ENCODE results near the gene ACSS3. TPM values are rescaled to one million over a fixed set of nuclear protein-coding genes. Genes with fewer than 3 reads are reported as not detected.
"Not testable (repeated sequence)": the region's sequence is repeated elsewhere in the genome, so short reads cannot be mapped to it uniquely, and the experiment has no call there.

Gene ACSS3
- total RNA-seq, 1 donor from 2014 or later: not detected

DNA sequence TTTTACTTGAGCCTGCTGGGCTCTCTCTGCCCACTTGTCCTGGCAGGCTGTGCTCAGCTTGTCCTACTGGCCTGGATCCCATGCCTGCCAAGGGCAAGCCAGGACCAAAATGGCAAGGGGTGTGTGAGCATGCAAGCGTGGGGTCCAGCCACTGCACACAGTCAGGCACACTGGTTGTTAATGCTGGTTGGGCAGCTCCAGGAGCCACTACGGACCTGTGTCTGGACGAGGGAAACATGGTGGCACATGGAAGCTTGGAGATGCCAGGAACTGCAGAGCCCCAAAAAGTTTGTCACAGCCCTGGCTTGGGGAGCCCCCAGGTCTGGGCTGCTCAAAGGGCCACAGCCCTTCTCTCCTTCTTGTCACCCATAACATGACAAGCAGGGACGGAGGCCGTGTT is 83.8 kb downstream of the ACSS3 start:
- Mint-ChIP-seq H3K4me3 (ENCODE audit: low read depth) (no peak overlapping the region), H3K27ac (no peak overlapping the region), H3K4me1 (ENCODE audit: low read depth) (no peaks in the 10 kb centered on the region), H3K9me3 (peaks cover 4% of the 10 kb centered on the region), H3K36me3 (ENCODE audit: low read depth) (no peaks in the 10 kb centered on the region), H3K27me3 (ENCODE audit: low read depth) (no peaks in the 10 kb centered on the region)
- intact Hi-C loops (cut with micrococcal nuclease): no loop called here
- DNase-seq (ENCODE audit: low spot score): no peak

DNA sequence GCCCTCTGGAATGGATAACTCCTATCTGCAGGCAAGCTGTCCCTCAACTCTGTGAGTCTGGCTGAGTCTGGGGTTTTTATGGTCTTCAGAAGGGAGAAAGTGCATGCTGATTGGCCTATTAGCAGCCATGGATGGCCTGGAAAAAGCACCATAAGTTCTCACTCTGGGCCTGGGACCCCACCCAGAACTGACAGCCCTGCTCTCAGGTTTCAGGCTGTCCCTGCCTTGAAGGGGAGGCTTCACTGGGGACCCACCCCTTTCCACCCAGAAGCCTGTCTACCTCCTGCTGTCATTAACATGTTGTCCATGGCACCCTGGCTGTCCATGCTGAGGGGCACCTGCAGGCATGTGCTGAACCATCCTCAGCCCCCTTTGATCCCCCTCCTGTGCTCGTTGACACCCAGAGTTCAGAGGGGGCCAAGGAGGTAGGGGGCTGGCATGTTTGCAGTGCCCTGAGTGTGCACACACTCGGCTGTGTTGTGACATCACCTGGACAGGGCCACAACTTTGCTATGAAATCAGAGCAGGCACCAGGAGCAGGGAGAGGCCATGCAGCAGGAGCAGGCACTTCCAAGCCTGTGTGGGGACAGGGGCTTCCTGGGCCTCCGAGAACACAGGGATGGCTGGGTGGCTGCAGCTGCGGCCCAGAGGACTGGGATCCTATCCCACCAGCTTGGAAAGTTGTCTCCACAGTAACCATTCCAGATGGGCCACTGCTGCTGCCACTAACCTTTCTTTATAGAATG is 84.7 kb downstream of the ACSS3 start:
- DNase-seq (ENCODE audit: low spot score): no peak
- Mint-ChIP-seq H3K4me1 (ENCODE audit: low read depth) (no peaks in the 10 kb centered on the region), H3K36me3 (ENCODE audit: low read depth) (no peaks in the 10 kb centered on the region), H3K4me3 (ENCODE audit: low read depth) (no peak overlapping the region), H3K27me3 (ENCODE audit: low read depth) (no peaks in the 10 kb centered on the region), H3K9me3 (peaks cover 4% of the 10 kb centered on the region), H3K27ac (no peak overlapping the region)
- intact Hi-C loops (cut with micrococcal nuclease): no loop called here

DNA sequence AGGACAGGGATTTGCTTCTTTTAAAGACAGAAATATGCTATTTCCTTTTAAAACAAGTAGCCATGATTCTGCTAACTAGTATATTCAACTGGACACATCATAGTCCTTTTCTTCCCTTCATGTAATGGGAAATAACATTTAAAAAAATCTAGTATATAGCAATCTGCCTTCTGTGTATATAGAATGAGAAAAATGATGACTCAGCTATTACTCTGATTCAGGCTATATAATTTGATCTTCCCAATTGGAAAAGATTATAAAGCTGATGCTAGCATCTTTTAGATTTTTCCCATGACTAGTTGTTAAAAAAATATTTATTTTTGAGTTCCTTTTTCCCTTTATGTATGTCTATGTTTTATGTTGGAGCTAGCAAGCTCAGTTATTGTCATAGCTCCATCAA is 86.9 kb downstream of the ACSS3 start:
- H3K9me3 Mint-ChIP-seq: peaks cover 9% of the 10 kb centered on the region
- intact Hi-C loops (cut with micrococcal nuclease): no loop called here
- no peak overlapping the region for H3K4me3 Mint-ChIP-seq (ENCODE audit: low read depth)
- H3K27me3 Mint-ChIP-seq (ENCODE audit: low read depth): no peaks in the 10 kb centered on the region
- no peak overlapping the region for H3K27ac Mint-ChIP-seq
- DNase-seq (ENCODE audit: low spot score): no peak
- no peaks in the 10 kb centered on the region for H3K36me3 Mint-ChIP-seq (ENCODE audit: low read depth)
- no peaks in the 10 kb centered on the region for H3K4me1 Mint-ChIP-seq (ENCODE audit: low read depth)

GRCh38 chr12:81166790-81167189 is 88.9 kb downstream of the ACSS3 start:
- no peak overlapping the region for H3K4me3 Mint-ChIP-seq (ENCODE audit: low read depth)
- intact Hi-C loops (cut with micrococcal nuclease): no loop called here
- H3K9me3 Mint-ChIP-seq: peaks cover 9% of the 10 kb centered on the region
- H3K27me3 Mint-ChIP-seq (ENCODE audit: low read depth): no peaks in the 10 kb centered on the region
- no peaks in the 10 kb centered on the region for H3K36me3 Mint-ChIP-seq (ENCODE audit: low read depth)
- H3K27ac Mint-ChIP-seq: no peak overlapping the region
- no peak for DNase-seq (ENCODE audit: low spot score)
- H3K4me1 Mint-ChIP-seq (ENCODE audit: low read depth): no peaks in the 10 kb centered on the region

DNA sequence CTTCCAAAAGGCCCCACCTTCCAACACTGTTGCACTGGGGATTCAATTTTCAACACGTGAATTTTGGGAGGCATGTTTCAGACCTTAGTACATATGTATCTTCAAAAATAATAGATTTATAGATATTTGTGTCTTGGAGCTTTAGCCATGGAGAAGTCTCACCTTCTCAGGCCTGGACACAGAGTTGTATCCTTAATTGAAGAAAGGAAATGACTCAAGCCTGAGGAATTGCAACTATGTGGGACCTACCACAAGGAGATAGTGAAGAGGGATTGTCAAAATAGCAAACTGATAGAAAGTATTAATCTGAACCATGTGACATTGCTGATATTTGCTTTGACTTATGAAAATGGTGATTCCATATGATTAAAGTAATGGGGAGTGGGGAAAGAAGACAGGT is 89.8 kb downstream of the ACSS3 start:
- DNase-seq (ENCODE audit: low spot score): no peak
- H3K36me3 Mint-ChIP-seq (ENCODE audit: low read depth): no peaks in the 10 kb centered on the region
- no peaks in the 10 kb centered on the region for H3K27me3 Mint-ChIP-seq (ENCODE audit: low read depth)
- no peak overlapping the region for H3K27ac Mint-ChIP-seq
- H3K4me3 Mint-ChIP-seq (ENCODE audit: low read depth): no peak overlapping the region
- H3K4me1 Mint-ChIP-seq (ENCODE audit: low read depth): no peaks in the 10 kb centered on the region
- intact Hi-C loops (cut with micrococcal nuclease): no loop called here
- H3K9me3 Mint-ChIP-seq: peaks cover 9% of the 10 kb centered on the region

- Mint-ChIP-seq H3K9me3 (peaks cover 9% of the 10 kb centered on the region), H3K27ac (no peak overlapping the region), H3K4me1 (ENCODE audit: low read depth) (no peaks in the 10 kb centered on the region), H3K4me3 (ENCODE audit: low read depth) (no peak overlapping the region), H3K36me3 (ENCODE audit: low read depth) (no peaks in the 10 kb centered on the region), H3K27me3 (ENCODE audit: low read depth) (no peaks in the 10 kb centered on the region)
- intact Hi-C loops (cut with micrococcal nuclease): no loop called here
- DNase-seq (ENCODE audit: low spot score): no peak
These were observed 90.6 kb downstream of the ACSS3 start for GRCh38 chr12:81168445-81168844.

DNA sequence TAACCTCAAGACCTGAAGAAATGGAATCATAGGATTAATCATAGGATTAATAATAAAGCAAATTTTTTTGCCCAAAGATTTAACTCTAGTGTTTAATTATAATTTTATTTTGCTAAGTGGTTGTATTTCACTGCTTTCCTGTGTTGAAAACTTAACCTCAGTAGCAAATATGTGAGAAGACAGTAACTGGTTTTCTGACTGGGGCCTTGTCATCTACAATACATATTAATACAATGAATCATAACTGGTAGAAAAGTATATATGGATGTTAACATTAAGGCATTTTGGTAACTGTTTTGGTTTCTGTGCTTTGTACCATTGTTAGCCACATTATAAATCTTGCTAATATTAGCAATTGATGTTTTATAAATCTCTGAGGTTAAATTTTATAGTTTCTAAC is 92.2 kb downstream of the ACSS3 start:
- Mint-ChIP-seq H3K36me3 (ENCODE audit: low read depth) (no peaks in the 10 kb centered on the region), H3K4me1 (ENCODE audit: low read depth) (no peaks in the 10 kb centered on the region), H3K4me3 (ENCODE audit: low read depth) (no peak overlapping the region), H3K27me3 (ENCODE audit: low read depth) (no peaks in the 10 kb centered on the region), H3K9me3 (peaks cover 9% of the 10 kb centered on the region), H3K27ac (no peak overlapping the region)
- no peak for DNase-seq (ENCODE audit: low spot score)
- intact Hi-C loops (cut with micrococcal nuclease): no loop called here

DNA sequence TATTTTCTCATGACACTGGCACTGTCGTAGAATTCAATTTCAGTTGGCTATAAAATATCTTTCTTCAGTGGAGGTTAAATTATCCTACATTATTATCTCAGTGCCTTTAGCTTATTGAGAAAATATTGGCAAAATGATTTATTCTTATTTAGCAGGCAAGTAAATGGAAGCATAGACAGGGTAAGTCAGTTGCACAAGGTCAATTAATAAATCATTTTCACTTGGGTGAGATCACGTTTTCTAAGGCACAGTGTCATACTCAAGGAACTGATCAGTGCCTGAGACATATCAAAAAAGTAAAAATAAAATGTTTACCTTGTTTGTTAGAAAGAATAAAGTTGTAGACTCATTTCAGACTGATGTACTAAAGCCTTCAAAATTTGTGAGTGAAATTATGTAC is 95.0 kb downstream of the ACSS3 start:
- Mint-ChIP-seq H3K36me3 (ENCODE audit: low read depth) (no peaks in the 10 kb centered on the region), H3K4me1 (ENCODE audit: low read depth) (no peaks in the 10 kb centered on the region), H3K9me3 (peaks cover 22% of the 10 kb centered on the region), H3K27me3 (ENCODE audit: low read depth) (no peaks in the 10 kb centered on the region), H3K4me3 (ENCODE audit: low read depth) (no peak overlapping the region), H3K27ac (no peak overlapping the region)
- intact Hi-C loops (cut with micrococcal nuclease): no loop called here
- no peak for DNase-seq (ENCODE audit: low spot score)

- Mint-ChIP-seq H3K4me1 (ENCODE audit: low read depth) (no peaks in the 10 kb centered on the region), H3K27ac (no peak overlapping the region), H3K9me3 (peaks cover 23% of the 10 kb centered on the region), H3K36me3 (ENCODE audit: low read depth) (no peaks in the 10 kb centered on the region), H3K27me3 (ENCODE audit: low read depth) (no peaks in the 10 kb centered on the region), H3K4me3 (ENCODE audit: low read depth) (no peak overlapping the region)
- DNase-seq (ENCODE audit: low spot score): no peak
- intact Hi-C loops (cut with micrococcal nuclease): no loop called here
These were observed 96.8 kb downstream of the ACSS3 start for GRCh38 chr12:81174664-81175063.

GRCh38 chr12:81176796-81177195 is 98.9 kb downstream of the ACSS3 start:
- Mint-ChIP-seq H3K36me3 (ENCODE audit: low read depth) (no peaks in the 10 kb centered on the region), H3K4me3 (ENCODE audit: low read depth) (no peak overlapping the region), H3K27me3 (ENCODE audit: low read depth) (no peaks in the 10 kb centered on the region), H3K9me3 (peaks cover 23% of the 10 kb centered on the region), H3K4me1 (ENCODE audit: low read depth) (no peaks in the 10 kb centered on the region), H3K27ac (no peak overlapping the region)
- intact Hi-C loops (cut with micrococcal nuclease): no loop called here
- no peak for DNase-seq (ENCODE audit: low spot score)

DNA sequence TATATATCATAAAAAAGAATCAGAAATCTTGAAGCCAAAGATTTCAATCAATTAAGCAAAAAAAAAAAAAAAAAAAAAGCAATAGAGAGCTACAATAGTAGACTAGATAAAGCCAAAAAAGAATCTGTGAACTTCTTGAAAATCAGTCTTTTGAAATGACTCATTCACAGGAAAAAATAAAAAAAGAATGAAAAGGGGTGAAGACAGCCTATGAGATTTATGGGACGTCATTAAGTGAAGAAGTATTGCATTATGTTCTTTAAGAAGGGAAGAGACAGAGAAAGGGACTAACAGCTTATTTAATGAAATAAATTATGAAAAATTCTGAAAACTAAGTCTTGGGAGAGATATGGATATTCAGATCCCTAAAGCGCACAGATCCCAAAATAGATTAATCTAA is 103.8 kb downstream of the ACSS3 start:
- H3K27me3 Mint-ChIP-seq (ENCODE audit: low read depth): no peaks in the 10 kb centered on the region
- no peak overlapping the region for H3K27ac Mint-ChIP-seq
- no peaks in the 10 kb centered on the region for H3K36me3 Mint-ChIP-seq (ENCODE audit: low read depth)
- H3K4me1 Mint-ChIP-seq (ENCODE audit: low read depth): no peaks in the 10 kb centered on the region
- intact Hi-C loops (cut with micrococcal nuclease): no loop called here
- no peak overlapping the region for H3K4me3 Mint-ChIP-seq (ENCODE audit: low read depth)
- DNase-seq (ENCODE audit: low spot score): no peak
- H3K9me3 Mint-ChIP-seq: peaks cover 11% of the 10 kb centered on the region

- intact Hi-C loops (cut with micrococcal nuclease): no loop called here
- H3K27ac Mint-ChIP-seq: no peak overlapping the region
- no peaks in the 10 kb centered on the region for H3K36me3 Mint-ChIP-seq (ENCODE audit: low read depth)
- DNase-seq (ENCODE audit: low spot score): no peak
- no peak overlapping the region for H3K4me3 Mint-ChIP-seq (ENCODE audit: low read depth)
- no peaks in the 10 kb centered on the region for H3K27me3 Mint-ChIP-seq (ENCODE audit: low read depth)
- peaks cover under 1% of the 10 kb centered on the region for H3K9me3 Mint-ChIP-seq
- no peaks in the 10 kb centered on the region for H3K4me1 Mint-ChIP-seq (ENCODE audit: low read depth)
These were observed 109.8 kb downstream of the ACSS3 start for GRCh38 chr12:81187686-81188085.

GRCh38 chr12:81196595-81196994 is 118.7 kb downstream of the ACSS3 start:
- H3K27me3 Mint-ChIP-seq (ENCODE audit: low read depth): no peaks in the 10 kb centered on the region
- no peak overlapping the region for H3K4me3 Mint-ChIP-seq (ENCODE audit: low read depth)
- H3K4me1 Mint-ChIP-seq (ENCODE audit: low read depth): no peaks in the 10 kb centered on the region
- peaks cover 14% of the 10 kb centered on the region for H3K9me3 Mint-ChIP-seq
- no peak overlapping the region for H3K27ac Mint-ChIP-seq
- no peaks in the 10 kb centered on the region for H3K36me3 Mint-ChIP-seq (ENCODE audit: low read depth)
- intact Hi-C loops (cut with micrococcal nuclease): no loop called here
- DNase-seq (ENCODE audit: low spot score): no peak

DNA sequence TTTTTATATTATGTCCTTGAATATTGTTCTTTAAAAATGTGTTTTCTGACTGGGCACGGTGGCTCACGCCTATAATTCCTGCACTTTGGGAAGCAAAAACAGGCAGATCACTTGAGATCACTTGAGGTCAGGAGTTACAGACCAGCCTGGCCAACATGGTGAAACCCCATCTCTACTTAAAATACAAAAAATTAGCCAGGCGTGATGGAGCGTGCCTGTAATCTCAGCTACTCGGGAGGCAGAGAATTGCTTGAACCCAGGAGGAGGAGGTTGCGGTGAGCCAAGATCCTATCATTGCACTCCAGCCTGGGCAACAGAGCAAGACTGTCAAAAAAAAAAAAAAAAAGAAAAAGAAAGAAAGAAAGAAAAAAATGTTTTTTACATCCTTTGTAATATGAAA is 122.7 kb downstream of the ACSS3 start:
- intact Hi-C loops (cut with micrococcal nuclease); H3K27me3 Mint-ChIP-seq (ENCODE audit: low read depth); H3K9me3 Mint-ChIP-seq; H3K4me1 Mint-ChIP-seq (ENCODE audit: low read depth); H3K27ac Mint-ChIP-seq; H3K4me3 Mint-ChIP-seq (ENCODE audit: low read depth); DNase-seq (ENCODE audit: low spot score); H3K36me3 Mint-ChIP-seq (ENCODE audit: low read depth): not testable (repeated sequence)
